Hematopoietic multipotent progenitor cell (in vitro differentiated cells): ENCODE data around the gene TEX29. TPM values are rescaled to one million over a fixed set of nuclear protein-coding genes. Genes with fewer than 3 reads are reported as not detected.

ENCODE experiments used
- DNase-seq, 3 donors: peaks; one replicate each; pipeline ENCODE4 v3.0.0-alpha.2; 2011 to 2015; ENCODE audit warnings: low read depth in 2 of 3, low spot score in 2 of 3
- total RNA-seq: library from RNA; depleted of rRNA; stranded (reverse); fragments of >200 nt; gene quantifications from one replicate; pipeline ENCODE4 v1.2.3, GENCODE V29; 2012

TEX29 gene
- total RNA-seq, 1 donor = not detected

DNA sequence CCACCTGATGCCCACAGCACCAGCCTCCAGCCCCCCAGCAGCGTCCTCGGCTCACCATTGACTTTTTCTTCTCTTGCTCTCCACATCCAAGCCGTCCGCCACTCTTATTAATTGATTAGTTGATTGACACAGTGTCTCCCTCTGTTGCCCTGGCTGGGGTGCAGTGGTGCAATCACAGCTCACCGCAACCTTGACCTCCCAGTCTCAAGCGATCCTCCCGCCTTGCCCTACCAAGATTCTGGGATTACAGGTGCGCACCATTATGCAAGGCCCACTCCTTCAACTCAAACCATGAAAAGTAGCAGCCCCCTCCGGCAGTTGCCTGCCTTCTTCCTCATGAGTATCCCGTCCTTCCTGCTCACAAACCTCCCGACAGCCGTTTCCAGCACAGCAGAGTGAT is 921 bp upstream of the TEX29 start:
- DNase-seq = no peak

DNA sequence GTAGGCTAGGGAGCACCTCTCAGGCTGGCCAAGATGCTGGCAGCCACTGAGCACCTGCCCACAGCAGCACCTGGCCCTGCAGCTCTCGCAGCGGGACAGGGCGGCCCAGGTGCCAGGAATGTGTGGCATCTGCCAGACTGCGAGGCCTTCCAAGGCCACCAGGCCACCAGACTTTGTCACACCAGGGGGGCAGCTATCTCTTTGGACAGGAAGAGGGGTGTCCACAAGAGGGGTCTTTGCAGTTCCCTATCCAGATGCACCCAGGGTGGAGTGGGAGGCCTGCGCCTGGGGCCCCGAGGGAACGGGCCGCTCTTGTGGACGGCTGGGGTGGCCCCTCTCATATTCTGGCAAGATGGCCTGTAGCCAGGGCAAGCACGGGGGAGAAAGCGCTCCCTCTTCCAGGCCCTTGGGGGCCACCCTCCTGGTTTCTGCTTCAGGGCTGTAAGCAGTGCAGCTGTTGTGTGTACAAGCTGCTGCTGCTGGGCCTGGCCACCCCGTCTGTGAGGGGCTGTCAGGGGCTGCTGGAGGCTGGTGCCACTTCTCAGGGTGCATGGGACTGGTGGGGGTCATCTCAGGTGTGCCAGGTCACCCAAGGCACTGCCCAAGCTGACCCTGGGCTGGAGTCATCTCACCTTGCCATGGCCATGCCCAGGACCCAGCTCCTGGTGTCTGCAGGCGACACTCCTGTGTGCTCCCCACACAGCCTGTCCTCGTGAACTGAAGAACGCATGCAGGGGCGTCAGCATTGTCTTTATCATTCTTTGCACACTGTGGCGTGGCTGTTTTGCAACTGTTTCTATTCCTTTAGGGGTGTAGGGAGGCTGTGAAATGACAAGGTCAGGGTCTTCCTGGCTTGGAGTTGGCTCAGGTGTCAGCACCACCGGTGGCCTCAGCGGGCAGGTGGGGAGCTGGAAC is 1.8 kb downstream of the TEX29 start:
- no peak for DNase-seq

- no peak for DNase-seq
Observed at GRCh38 chr13:111322916-111323331, 2.5 kb downstream of the TEX29 start.

DNA sequence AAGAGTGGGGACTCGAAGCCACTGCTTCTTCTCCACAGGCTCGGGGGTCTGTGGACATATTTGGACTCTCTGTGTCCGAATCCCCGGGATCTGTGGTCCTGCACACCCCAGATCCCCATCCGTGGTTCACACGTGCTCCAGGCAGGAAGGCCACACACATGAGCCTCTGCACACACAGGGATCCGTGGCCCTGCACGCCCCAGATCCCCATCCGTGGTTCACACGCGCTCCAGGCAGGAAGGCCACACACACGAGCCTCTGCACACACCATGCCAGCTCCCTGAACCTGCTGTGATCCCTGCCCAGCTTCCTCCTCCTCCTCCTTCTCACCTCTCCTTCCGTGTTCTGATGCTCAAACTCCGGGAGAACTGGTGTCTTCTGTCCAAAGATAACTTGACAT is 3.1 kb downstream of the TEX29 start:
- DNase-seq = no peak

GRCh38 chr13:111323950-111324651 is 3.7 kb downstream of the TEX29 start:
- no peak for DNase-seq

DNA sequence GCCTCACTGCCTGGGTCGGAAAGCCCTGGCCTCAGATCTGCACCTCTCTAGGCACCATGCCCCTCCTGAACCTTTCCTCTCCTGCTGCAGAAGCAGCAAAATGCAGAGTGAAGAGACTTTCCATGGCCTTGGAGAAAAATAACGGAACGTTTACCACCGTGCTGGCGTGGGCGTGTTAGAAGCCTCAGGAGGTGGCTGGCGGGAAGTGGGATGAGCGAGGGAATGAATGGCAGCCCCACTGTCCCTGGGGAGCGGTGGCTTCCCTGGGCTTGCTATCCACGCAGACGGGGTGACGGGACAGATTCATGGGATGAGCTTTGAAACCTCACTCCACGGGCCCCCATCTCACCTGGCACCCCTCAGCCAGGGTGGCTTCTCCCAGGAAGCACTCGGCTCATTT is 4.3 kb downstream of the TEX29 start:
- DNase-seq = no peak

DNA sequence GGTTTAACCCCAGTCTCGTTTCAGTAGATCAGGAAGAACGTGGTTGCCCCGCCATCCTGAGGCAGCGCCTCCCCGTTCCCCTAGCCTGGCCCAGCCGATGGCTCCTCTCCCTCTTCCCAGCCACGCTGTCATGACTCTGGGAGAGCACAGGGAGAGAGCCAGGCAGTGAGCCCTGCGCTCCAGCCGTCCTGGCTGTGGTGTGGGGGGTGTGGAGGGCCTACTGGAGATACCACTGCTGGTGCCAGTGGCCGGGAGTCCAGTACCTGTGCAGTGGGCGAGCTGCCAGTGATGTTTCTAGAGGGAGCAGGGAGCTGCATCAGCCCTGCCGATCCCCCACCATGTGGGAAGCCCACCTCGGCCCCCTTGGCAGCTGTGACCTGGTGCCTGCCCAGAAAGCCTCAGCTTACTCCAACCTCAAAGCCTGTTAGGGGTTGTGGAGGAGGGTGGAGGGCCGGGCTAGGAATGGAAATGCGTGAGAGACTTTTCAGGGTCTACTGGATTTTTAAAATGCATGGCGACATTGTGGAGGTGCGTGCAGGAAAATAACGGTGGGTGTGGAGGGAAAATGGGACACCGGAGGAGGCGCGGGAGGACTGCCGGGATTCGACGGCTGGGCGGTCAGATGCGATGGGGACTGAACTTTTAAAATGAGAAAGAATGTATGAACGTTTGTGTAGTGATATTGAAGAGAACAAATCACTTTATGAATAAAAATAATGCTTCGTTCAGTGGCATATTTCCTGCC is 4.9 kb downstream of the TEX29 start:
- no peak for DNase-seq

DNA sequence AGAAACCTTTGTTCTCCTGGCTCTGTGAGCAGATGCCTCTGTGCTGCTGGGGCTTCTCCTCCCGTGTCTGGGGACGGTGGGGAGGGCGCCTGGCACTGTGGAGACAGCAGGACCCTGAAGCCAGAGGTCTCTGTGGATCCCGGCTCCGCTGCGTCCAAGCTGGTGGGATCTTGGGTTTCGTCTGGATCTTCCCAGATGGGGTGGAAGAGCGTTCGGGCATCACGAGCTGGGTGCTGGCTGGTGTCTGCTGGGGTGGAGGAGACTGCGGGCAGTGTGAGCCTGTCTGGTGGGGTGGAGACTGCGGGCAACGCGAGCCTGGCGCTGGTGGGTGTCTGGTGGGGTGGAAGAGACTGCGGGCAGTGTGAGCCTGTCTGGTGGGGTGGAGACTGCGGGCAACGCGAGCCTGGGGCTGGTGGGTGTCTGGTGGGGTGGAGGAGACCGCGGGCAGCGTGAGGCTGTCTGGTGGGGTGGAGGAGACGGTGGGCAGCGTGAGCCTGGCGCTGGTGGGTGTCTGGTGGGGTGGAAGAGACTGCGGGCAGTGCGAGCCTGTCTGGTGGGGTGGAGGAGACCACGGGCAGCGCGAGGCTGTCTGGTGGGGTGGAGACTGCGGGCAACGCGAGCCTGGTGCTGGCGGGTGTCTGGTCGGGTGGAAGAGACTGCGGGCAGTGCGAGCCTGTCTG is 5.6 kb downstream of the TEX29 start:
- DNase-seq = no peak

DNA sequence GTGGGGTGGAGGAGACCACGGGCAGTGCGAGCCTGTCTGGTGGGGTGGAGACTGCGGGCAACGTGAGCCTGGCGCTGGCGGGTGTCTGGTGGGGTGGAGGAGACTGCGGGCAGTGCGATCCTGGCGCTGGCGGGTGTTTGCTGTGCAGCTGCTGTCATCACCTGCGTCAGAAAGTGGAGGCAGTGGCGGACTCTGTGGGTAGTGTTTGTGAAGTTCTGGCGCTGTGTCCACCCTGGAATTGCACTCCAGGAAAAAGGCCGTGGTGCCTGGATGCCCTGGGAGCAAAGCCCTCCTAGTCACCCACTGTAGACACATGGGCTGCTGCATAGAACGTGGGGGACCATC is 6.2 kb downstream of the TEX29 start:
- no peak for DNase-seq

DNA sequence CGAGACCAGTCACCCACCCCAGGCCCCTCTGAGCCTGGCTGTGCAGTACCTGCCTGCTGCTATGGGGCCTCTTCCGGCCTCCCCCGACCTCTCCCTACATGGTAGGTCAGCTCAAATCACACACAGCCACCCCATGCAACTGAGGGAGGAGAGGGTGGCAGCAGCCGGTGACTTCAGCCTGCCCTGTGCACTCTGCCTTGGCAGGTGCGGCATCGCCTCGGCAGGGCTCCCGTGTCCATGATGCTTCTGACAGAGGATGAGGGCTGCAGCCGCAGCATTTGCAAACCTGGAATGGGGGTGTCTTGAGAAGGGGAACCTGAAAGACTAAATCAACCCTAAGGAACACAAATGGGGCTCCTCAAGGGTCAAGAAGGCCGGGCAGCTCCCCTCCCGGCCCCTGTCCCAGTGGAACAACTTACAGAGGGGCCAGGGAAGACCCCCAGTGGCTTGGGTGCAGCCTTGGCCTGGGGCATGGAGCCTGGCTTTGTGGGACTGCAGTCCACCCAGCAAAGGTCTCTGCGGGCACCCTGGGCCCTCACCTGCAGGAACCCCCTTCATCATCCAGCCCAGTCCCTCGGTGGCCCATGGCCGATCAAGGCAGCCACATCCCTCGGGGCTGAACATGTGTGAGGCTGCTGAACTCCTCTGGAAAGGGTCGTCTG is 6.7 kb downstream of the TEX29 start:
- DNase-seq = no peak

DNA sequence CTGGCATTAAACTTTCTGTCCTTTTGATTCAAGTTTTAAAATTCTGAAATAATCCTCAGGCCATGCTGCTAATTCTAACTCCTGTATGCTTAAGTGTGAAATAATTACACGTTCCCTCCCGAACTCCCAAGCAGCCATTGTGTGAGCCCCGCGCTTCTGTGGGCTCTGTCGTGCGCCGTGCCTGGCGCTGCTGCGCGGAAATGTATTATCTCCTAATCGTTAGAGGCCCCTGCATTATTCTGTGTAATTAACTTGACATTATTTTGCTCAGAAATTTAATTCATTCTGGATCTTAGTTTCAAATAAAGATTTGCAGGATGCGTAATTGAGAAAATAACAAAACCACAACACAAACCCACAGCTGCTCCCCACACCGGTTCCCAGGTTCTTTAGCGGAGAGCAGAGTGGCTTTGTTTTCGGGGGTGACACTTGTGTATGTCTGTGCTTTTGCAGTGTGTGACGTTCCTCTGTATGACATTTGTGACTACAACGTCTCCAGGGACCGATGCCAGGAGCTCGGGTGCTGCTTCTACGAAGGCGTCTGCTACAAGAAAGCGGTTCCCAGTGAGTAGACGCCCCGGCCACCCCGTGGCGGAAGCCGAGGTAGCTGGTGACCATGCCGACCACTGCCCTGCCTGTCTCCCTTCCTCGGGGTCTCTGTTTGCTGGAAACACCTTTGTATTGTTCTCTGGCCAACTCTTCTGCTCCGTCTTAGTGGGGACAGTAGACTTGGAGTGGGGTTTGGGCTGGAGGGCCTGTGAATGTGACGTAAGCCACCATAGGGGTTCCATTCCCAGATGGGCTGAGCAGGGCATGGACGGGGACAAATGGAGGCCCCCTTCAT is 7.5 kb downstream of the TEX29 start:
- no peak for DNase-seq

DNA sequence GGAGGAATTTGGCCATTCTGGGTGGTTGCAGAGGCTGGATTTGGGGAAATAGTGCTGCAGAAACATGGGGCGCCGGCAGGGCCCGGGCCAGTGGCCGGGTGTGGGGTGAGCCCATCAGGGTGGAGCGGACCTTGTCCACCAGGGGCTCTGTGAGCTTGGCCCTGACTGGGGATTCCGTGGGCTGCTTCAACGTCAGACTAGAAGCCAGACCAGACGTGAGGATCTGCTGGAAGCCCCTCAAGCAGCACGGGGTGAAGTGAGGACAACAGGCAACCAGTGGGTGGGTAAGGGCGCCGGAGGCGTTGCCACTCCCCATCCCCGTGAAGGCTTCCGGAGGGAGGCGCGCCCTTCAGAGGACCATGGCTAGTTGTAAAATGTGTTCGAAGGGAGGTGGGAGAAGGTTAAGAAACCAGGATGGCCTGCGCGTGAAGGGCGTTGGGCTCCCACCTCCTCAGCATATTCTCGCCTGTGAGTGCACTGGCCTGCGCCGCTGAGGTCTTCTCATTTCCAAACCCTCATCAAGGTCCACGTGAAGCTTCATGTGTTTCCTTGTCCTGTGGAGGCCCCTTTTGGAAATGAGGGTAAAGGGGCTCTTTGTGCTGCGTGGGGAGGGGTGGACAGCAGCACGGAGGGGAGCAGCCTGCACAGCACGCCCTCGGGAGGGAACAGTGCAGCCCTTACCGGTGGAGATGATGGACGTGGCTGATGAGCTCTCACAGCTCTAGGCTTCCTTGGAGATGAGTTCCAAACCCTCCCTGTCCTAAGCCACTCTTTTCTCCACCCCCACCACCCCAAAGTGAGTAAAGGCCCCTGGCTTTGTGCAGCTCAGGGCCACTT is 8.3 kb downstream of the TEX29 start:
- DNase-seq = no peak

GRCh38 chr13:111329641-111330040 is 9.2 kb downstream of the TEX29 start:
- no peak for DNase-seq

DNA sequence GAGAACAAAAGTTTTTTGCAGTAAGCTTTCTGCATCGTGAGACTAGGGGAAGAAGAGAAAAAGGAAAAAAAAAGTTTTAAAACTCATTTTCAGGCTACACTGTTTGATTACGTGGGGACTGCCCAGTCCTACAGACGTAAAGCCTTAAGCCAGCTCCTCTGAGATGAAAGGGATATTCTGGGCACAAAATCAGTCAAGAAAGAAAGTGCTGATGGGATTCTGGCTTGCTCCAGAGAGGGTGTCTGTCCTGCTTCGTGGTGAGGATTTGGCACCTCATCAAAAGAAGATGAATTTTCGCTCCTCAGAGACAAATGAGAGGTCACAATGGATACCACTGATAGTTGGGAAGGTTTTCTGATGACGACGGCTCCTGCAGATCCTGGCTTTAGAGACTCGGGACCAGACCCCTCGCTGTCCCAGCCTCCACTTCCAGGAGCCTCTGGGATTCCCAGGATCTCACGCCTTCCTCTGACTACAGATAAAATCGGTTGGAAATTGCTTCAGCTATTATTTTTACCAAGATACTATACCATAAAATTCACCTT is 9.7 kb downstream of the TEX29 start:
- DNase-seq = no peak

- no peak for DNase-seq
Observed at GRCh38 chr13:111335298-111335697, 14.9 kb downstream of the TEX29 start.

- no peak for DNase-seq
Observed at GRCh38 chr13:111336666-111337065, 16.2 kb downstream of the TEX29 start.

DNA sequence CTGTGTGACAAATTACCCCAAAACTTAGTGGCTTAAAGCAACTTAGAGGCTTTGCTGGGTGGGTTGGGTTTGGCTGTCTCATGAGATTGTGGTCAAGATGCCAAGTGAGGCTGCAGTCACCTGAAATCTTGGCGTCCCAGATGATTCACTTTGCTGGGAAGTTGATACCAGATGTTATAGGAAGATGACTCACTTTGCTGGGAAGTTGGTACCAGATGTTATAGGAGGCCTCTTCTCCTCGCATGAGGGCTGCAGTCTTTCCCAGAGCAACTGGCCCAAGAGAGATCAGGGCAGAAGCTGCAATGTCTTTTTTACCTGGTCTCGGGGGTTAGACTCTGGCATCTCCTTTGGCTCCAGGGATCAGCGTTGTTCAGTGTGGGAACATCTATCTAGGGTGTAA is 16.8 kb downstream of the TEX29 start:
- no peak for DNase-seq

GRCh38 chr13:111337741-111338140 is 17.3 kb downstream of the TEX29 start:
- no peak for DNase-seq
